ENCODE data around the gene TMIE.
"Not testable (repeated sequence)": the region's sequence is repeated elsewhere in the genome, so short reads cannot be mapped to it uniquely, and the experiment has no call there.

Gene TMIE

GRCh38 chr3:46690798-46691197 lies 10.4 kb upstream of the TMIE start:
- no peak for DNase-seq

DNA sequence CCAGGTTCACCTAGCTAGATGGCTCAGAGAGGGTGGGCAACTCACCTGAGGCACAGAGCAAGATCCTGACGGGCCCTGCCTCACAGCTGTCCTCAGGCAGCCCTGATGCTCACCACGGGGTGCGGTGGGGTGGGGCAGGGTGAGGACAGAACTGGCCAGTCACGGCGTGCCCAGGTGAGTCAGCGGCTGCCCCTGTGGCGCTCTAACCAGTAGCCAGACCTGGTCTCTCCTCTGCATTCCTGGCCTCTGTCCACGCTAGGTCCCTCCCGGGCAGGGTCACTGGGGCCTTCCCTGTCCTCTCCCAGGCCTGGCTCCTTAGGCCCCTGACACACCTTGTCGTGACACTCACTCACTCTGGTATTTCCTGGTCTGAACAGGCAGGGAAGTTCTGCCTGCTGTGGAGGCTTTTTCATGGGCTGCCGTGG lies 8.6 kb upstream of the TMIE start:
- DNase-seq: no peak

GRCh38 chr3:46693038-46693891 lies 7.9 kb upstream of the TMIE start, which contains the start of gene ALS2CL:
TSS of gene ALS2CL (minus strand) at chr3:46693679. CDS start at chr3:46689440, 4,239 bp downstream.
- DNase-seq: no peak

DNA sequence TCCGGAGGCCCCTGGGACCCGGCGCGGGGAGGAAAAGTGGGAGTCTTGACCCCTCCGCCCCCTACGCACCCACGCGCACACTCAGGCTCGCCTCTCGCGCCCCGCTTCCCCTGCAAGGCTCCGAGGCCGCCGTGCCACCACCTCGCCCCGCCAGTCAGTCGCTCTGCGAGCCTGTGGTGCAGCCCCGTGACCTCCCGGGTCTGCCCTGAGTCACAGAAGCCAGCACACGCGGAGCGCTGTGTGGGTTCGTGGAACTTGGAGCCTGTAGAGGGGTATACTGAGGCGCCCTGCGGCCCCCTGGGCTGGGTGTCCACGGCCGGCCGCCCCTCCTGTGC lies 7.3 kb upstream of the TMIE start:
- no peak for DNase-seq

DNA sequence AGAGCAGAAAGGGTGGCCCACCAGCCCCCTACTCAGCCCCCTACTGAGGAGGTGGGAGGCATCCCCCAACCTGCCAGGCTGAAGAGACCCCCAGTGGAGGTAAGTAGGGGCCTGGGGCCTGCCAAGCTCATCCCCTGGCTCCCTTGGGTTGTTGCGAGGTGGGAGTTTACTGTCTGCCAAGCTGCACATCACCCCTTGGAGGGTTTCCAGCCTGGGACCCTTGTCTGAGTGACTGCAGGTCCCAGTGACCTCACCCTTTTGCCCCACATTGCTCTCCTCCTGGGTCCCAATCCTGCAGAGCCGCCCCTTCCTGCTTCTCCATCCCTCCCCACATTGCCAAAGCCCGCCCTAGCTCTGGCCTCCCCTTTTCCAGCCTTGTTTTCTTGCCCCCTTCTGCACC lies 6.7 kb upstream of the TMIE start:
- DNase-seq: no peak

GRCh38 chr3:46695177-46695961 lies 5.8 kb upstream of the TMIE start:
- no peak for DNase-seq

- DNase-seq: no peak
Observed at GRCh38 chr3:46695962-46696894, 5.0 kb upstream of the TMIE start.

DNA sequence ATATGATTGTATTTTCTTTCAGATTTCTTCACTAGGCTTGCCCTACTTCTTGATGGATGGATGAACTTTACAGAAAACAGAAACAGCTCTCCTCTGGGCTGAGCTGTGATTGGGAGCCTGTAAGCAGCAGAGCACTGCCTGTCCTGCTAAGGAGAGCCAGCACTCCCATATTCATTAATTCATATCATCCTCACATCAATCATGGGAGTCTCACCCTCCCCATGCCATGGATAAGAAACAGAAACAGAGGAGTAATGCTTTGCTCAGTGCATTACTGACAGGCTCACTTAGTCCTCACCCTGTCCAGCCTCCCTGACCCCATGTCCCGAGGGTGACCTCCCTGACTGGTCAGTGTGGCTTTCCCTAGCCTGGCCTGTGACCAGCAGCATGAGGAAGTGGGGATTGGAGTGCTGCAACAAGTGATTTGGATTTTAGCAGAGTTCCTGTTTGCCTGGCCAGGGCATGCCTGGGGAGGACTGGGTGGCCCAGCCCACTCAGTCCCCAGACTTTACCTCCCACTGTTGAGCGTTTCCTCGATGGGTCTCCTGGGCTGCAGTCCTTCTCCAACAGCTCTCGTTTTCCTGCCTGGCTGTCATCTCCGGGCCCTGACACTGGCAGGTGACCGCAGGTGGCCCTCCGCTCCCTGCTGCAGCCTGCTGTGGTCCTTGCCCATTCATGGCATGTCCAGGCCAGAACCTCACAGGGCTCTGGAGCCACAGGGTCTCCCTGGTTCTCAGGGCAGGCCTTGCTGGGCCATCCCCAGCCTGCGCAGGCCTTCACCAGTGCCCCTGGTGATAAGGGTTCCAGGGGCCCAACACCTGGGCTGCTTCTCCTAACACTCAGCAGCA lies 1.3 kb upstream of the TMIE start:
- no peak for DNase-seq

DNA sequence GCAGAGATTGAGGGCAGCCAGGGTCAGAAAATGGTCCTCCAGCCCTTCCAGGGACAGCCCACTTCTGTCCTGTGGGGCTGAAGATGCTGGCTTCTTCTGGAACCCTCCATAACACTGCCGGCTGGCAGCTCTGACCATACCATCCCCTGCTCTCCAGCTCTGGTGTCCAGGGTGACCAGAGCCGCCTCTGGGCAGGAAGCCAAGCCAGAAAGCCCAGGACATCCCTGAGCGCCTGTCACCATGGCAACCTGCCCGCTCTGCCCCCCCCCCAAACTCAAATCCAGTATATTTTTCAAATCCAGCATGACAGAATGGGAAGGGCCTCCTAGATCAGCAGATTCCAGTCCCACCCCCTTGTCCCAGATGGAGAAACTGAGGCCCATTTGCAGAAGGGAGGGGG lies 420 bp upstream of the TMIE start:
- no peak for DNase-seq

DNA sequence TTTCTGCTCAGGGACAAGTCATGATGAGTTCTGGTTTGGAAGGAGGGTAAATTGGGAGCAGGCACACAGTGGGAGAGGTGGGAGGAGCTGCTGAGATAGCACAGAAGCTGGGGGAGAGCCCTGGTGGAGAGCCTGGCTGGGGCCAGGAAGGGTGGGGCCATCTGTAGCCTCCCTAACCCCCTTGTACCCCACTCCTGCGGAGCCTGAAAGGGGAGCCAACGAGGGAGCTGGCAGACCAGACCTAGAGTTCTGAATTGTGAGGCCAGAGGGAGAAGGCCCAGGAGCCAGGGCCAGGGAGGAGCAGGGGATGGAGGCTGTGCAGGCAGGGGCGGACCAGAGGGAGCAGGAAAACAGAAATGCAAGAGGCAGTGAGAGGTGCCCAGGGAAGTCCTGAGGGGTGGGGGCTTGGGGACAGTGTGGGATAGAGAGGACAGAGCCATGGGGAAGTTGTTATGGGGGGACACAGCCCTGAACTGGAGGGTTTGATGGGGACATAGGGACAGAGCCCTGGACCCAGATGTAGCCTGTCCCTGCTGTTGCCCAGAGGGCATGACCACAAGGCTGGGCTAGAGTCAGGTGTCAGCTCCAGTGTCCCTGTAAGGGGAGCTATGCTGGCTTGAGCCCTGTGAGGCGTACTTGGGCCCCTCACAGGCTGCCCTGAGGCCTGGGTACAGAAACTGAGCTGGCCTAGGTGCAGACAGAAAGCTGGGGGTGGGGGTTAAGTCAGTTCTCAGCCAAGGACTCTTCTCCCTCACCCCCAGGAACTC lies 1.2 kb downstream of the TMIE start:
- DNase-seq: no peak

DNA sequence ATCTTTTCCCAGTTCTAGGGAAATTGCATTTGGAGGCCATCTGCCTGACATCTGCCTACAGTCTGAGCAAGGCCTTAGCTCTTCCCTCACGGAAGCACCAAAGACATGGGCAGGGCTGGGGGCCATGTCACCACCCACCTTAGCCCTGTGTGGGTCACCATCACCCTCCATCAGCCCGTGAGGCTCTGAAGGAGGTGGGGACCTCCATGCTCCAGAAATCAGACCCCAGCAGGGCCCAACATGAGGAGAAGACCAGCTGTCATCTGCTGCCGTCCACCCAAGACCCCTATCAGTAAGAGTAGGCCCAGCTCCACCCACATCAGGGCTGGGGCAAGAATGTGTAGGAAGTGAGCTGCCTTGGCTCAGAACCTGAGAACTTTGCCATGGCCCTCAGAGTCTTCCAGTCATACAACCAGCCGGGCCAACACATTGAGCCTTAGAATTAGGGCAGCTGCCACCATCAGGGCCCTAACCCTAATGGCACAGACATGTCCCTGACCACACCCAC lies 1.9 kb downstream of the TMIE start:
- DNase-seq: no peak

GRCh38 chr3:46704346-46704745 lies 3.2 kb downstream of the TMIE start:
- not testable (repeated sequence) for DNase-seq

GRCh38 chr3:46705022-46705530 lies 3.9 kb downstream of the TMIE start:
- DNase-seq: no peak

DNA sequence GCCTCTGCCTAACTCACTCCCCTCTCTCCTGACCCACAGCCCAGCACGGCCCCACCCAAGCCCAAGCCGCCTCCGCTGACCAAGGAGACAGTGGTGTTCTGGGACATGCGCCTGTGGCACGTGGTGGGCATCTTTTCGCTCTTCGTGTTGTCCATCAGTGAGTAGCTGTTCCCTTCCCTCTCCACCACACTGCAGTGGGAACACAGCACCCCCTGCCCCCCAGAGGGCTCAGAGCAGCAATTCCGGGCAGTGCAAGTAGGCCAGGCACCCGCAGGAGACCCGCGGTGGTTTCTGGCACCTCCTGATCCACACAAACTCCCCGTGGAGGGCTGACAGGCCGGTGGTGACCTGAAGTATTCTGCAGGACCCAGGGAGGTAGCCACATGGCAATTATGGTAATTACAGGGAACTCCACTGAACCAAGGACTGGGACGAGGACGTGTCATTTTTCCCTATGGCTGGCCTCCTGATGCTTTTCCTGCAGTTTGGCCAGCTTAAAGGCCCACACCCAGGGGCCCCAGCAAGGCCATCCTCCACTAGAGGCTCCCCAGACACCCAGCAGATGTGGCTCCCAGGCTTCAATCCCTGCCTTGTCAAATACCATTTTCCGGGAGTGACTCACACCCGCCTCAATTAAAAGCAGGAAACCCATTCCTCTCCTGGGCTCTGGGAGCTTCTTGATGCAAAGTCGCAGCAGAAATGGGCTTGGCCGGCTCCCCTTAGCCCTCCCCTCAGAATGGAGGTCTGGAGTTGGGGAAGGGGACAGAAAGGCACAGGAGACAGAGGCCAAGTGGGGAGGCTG lies 4.8 kb downstream of the TMIE start:
- no peak for DNase-seq

- no peak for DNase-seq
Observed at GRCh38 chr3:46706771-46707582, 5.8 kb downstream of the TMIE start.

DNA sequence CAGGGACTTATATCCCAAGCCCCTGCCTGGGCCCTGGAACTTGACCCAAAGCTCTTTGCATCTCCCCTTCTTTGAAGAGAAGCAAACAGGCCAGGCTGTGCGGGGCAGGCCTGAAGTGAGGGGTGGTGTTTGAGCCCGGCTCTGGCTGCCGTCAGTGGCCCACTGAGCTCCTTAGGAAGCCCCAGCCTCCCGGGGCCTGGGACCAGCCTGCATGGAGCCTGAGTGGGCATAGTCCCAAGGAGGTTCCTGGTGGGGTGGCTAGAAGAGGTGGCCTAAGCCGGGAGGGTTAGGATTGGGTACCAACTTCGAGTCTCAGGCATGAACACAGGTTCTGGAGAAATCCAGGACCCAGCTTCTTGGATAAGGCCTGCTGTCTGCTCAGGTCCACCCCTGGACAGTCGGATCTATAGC lies 6.4 kb downstream of the TMIE start:
- no peak for DNase-seq

DNA sequence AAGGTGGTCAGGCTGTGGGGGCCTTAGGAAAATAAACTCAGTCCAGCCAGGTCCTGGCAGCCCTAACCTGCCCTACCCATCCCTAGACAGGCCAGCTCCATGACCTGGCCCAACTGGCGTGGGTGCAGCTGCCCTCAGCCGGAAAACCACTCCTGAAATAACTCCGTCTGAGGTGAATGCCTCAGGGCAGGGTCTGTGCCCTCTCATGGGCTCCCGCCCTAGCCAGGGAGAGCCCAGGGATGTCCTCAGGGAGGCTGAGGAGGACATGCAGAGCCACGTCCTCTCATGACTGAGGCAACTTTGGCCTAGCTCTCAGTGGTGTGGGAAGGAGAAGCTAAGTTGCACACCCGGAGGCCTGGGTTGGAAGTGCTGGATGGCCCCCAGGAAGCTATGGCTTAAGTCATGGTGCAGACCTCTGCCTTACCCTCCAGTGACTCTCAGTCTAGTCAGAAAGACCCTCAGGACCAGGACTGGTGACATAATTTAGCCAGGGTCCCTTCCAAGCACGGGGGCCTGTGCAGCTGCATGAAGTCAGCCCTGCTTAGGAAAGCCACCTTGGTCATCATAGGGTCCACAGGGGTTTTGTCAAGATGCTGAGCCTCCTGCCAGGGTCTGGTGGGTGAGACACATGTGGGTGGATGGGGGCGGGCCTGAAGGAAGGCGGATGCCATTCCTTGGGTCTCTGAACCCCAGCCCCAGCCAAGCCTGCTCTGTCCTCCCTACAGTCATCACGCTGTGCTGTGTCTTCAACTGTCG lies 7.4 kb downstream of the TMIE start:
- DNase-seq: no peak

DNA sequence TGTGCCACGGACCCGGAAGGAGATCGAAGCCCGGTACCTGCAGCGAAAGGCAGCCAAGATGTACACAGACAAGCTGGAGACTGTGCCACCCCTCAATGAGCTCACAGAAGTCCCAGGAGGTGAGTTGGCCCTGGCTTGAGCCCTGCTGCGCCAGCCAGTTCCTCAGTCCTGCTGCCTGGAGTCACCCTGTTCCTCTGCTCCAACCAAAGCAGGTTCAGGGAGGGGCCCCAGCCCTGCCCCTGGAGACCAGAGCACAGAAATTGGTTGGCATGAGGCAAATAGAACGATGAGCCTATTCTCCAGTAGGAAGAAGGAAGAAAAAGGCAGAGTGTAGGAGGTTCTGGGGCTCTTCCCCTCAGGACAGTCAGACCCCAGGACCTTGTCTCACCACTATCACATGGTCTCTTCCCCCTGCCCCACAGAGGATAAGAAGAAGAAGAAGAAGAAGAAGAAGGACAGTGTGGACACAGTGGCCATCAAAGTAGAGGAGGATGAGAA lies 8.0 kb downstream of the TMIE start:
- no peak for DNase-seq
